ENCODE results near the gene PNPLA8.
"Not testable (repeated sequence)": the region's sequence is repeated elsewhere in the genome, so short reads cannot be mapped to it uniquely, and the experiment has no call there.

PNPLA8 gene

GRCh38 chr7:108468246-108468645 is 57.7 kb downstream of the PNPLA8 start:
- H3K9me3 ChIP-seq (ENCODE audit: control insufficient read depth, insufficient read depth, low read length): no peaks in the 10 kb centered on the region
- H3K36me3 ChIP-seq (ENCODE audit: insufficient read depth, low read length): no peaks in the 10 kb centered on the region
- H3K9ac ChIP-seq (ENCODE audit: low read depth, low read length): no peak overlapping the region
- no peaks in the 10 kb centered on the region for H3K4me1 ChIP-seq (ENCODE audit: insufficient read depth, low read length)

DNA sequence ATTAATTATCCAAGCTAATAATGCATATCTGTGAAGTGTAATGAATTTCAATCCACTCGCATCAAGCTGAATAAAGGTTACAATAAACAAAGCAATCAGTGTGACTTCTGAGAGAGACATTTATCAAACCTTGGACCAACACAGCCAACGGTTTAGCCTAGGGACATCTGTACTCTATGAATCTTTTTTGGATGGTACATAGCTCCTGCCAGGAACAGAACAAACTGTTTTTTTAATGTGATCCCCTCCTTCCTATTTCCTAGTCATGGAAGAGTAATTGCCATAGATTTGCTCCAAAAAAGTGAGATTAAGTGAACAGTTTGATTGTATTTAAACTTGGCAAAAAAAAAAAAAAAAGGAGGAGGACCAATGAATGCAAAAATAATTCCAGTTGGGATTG is 58.5 kb downstream of the PNPLA8 start:
- no peaks in the 10 kb centered on the region for H3K9me3 ChIP-seq (ENCODE audit: control insufficient read depth, insufficient read depth, low read length)
- H3K9ac ChIP-seq (ENCODE audit: low read depth, low read length): no peak overlapping the region
- H3K4me1 ChIP-seq (ENCODE audit: insufficient read depth, low read length): no peaks in the 10 kb centered on the region
- H3K36me3 ChIP-seq (ENCODE audit: insufficient read depth, low read length): no peaks in the 10 kb centered on the region

DNA sequence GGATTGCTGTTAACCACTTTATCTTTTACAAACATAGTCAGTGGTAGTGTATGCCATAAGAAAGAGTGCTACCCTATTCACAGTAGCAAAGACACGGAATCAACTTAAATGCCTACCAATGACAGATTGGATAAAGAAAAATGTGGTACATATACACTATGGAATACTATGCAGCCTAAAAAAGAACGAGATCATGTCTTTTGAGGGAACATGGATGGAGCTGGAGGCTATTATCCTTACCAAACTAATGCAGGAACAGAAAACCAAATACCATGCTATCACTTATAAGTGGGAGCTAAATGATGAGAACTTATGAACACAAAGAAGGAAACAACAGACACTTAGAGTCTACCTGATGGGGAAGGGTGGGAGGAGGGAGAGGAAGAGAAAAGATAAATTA is 59.6 kb downstream of the PNPLA8 start:
- H3K4me1 ChIP-seq (ENCODE audit: insufficient read depth, low read length); H3K9me3 ChIP-seq (ENCODE audit: control insufficient read depth, insufficient read depth, low read length); H3K36me3 ChIP-seq (ENCODE audit: insufficient read depth, low read length); H3K9ac ChIP-seq (ENCODE audit: low read depth, low read length): not testable (repeated sequence)

GRCh38 chr7:108464743-108465142 is 61.2 kb downstream of the PNPLA8 start:
- Histone ChIP-seq H3K36me3 (ENCODE audit: insufficient read depth, low read length) (no peaks in the 10 kb centered on the region), H3K9me3 (ENCODE audit: control insufficient read depth, insufficient read depth, low read length) (no peaks in the 10 kb centered on the region), H3K4me1 (ENCODE audit: insufficient read depth, low read length) (no peaks in the 10 kb centered on the region; the same call in 1 of the 2 replicates), H3K9ac (ENCODE audit: low read depth, low read length) (no peak overlapping the region)

- no peaks in the 10 kb centered on the region for H3K9me3 ChIP-seq (ENCODE audit: control insufficient read depth, insufficient read depth, low read length)
- H3K36me3 ChIP-seq (ENCODE audit: insufficient read depth, low read length): no peaks in the 10 kb centered on the region
- no peaks in the 10 kb centered on the region; the same call in 1 of the 2 replicates for H3K4me1 ChIP-seq (ENCODE audit: insufficient read depth, low read length)
- no peak overlapping the region for H3K9ac ChIP-seq (ENCODE audit: low read depth, low read length)
Measured at GRCh38 chr7:108463613-108464012, 62.3 kb downstream of the PNPLA8 start.

- Histone ChIP-seq H3K4me1 (ENCODE audit: insufficient read depth, low read length) (no peaks in the 10 kb centered on the region; the same call in 1 of the 2 replicates), H3K36me3 (ENCODE audit: insufficient read depth, low read length) (no peaks in the 10 kb centered on the region), H3K9me3 (ENCODE audit: control insufficient read depth, insufficient read depth, low read length) (no peaks in the 10 kb centered on the region), H3K9ac (ENCODE audit: low read depth, low read length) (no peak overlapping the region)
Measured at GRCh38 chr7:108461840-108462239, 64.1 kb downstream of the PNPLA8 start.

- H3K4me1 ChIP-seq (ENCODE audit: insufficient read depth, low read length): no peaks in the 10 kb centered on the region; the same call in 1 of the 2 replicates
- H3K36me3 ChIP-seq (ENCODE audit: insufficient read depth, low read length): no peaks in the 10 kb centered on the region
- no peaks in the 10 kb centered on the region for H3K9me3 ChIP-seq (ENCODE audit: control insufficient read depth, insufficient read depth, low read length)
- H3K9ac ChIP-seq (ENCODE audit: low read depth, low read length): no peak overlapping the region
Measured at GRCh38 chr7:108460964-108461363, 65.0 kb downstream of the PNPLA8 start.

- Histone ChIP-seq H3K9ac (ENCODE audit: low read depth, low read length) (no peak overlapping the region), H3K4me1 (ENCODE audit: insufficient read depth, low read length) (no peaks in the 10 kb centered on the region; the same call in 1 of the 2 replicates), H3K9me3 (ENCODE audit: control insufficient read depth, insufficient read depth, low read length) (no peaks in the 10 kb centered on the region), H3K36me3 (ENCODE audit: insufficient read depth, low read length) (no peaks in the 10 kb centered on the region)
Measured at GRCh38 chr7:108459922-108460551, 65.9 kb downstream of the PNPLA8 start.

DNA sequence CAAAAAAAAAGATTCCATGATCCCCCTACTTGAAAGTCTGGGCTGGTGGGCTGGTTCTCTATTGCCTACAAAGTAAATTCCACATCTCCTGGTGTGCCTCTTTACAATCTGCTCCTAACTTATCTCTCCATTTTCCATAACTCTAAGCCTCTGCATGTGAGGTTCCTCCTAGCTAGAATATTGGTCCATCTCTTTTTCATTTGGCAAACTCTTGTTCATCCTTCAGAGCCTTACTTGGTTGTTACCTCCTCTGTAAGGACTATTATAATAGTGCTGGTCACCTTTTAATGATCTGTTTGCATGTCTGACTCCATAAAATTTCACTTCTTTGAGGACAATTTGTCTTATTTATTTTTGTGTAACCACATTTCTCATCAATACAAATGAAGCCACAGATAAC is 68.1 kb downstream of the PNPLA8 start:
- Histone ChIP-seq H3K4me1 (ENCODE audit: insufficient read depth, low read length) (no peaks in the 10 kb centered on the region; the same call in 1 of the 2 replicates), H3K9ac (ENCODE audit: low read depth, low read length) (no peak overlapping the region), H3K36me3 (ENCODE audit: insufficient read depth, low read length) (no peaks in the 10 kb centered on the region), H3K9me3 (ENCODE audit: control insufficient read depth, insufficient read depth, low read length) (no peaks in the 10 kb centered on the region)

- Histone ChIP-seq H3K9me3 (ENCODE audit: control insufficient read depth, insufficient read depth, low read length) (no peaks in the 10 kb centered on the region), H3K9ac (ENCODE audit: low read depth, low read length) (peak overlapping the region; percentile 67), H3K4me1 (ENCODE audit: insufficient read depth, low read length) (no peaks in the 10 kb centered on the region; the same call in 1 of the 2 replicates), H3K36me3 (ENCODE audit: insufficient read depth, low read length) (no peaks in the 10 kb centered on the region)
Measured at GRCh38 chr7:108456845-108457540, 68.9 kb downstream of the PNPLA8 start.

- no peaks in the 10 kb centered on the region for H3K9me3 ChIP-seq (ENCODE audit: control insufficient read depth, insufficient read depth, low read length)
- H3K9ac ChIP-seq (ENCODE audit: low read depth, low read length): peak within 1 kb of the TSS; percentile 72
- no peaks in the 10 kb centered on the region; the same call in 1 of the 2 replicates for H3K4me1 ChIP-seq (ENCODE audit: insufficient read depth, low read length)
- no peaks in the 10 kb centered on the region for H3K36me3 ChIP-seq (ENCODE audit: insufficient read depth, low read length)
Measured at GRCh38 chr7:108455998-108456677, 69.8 kb downstream of the PNPLA8 start, which contains the start of gene NRCAM. Gene NRCAM, minus strand, starts transcription at chr7:108456436. Its CDS starts 216,372 bp downstream, at chr7:108240064.

- no peaks in the 10 kb centered on the region for H3K9me3 ChIP-seq (ENCODE audit: control insufficient read depth, insufficient read depth, low read length)
- no peaks in the 10 kb centered on the region; the same call in 1 of the 2 replicates for H3K4me1 ChIP-seq (ENCODE audit: insufficient read depth, low read length)
- no peaks in the 10 kb centered on the region for H3K36me3 ChIP-seq (ENCODE audit: insufficient read depth, low read length)
- H3K9ac ChIP-seq (ENCODE audit: low read depth, low read length): peak overlapping the region; percentile 72; the same call in 1 of the 2 replicates
Measured at GRCh38 chr7:108455551-108455997, 70.4 kb downstream of the PNPLA8 start.

- Histone ChIP-seq H3K9ac (ENCODE audit: low read depth, low read length) (peak overlapping the region; percentile 72; the same call in 1 of the 2 replicates), H3K4me1 (ENCODE audit: insufficient read depth, low read length) (no peaks in the 10 kb centered on the region), H3K9me3 (ENCODE audit: control insufficient read depth, insufficient read depth, low read length) (no peaks in the 10 kb centered on the region), H3K36me3 (ENCODE audit: insufficient read depth, low read length) (no peaks in the 10 kb centered on the region)
Measured at GRCh38 chr7:108454674-108455550, 71.0 kb downstream of the PNPLA8 start.

DNA sequence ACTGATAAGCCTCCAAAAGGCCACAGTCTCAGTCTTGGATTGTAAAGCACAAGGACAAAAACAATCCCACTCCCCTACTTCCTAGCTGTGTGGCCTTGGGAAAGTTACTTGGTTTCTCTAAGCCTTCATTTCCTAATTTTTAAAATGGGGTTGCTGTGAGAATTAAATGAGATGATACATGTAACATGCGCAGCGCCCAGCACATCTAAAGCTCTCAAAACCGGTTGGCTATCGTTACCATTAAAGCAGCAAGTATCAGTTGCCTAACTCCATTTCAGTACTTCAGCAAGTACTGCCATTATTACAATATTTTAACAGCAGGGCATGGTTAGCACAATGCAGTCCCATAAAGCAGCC is 71.6 kb downstream of the PNPLA8 start:
- Histone ChIP-seq H3K9me3 (ENCODE audit: control insufficient read depth, insufficient read depth, low read length) (no peaks in the 10 kb centered on the region), H3K36me3 (ENCODE audit: insufficient read depth, low read length) (no peaks in the 10 kb centered on the region), H3K9ac (ENCODE audit: low read depth, low read length) (peak overlapping the region; percentile 72; the same call in 1 of the 2 replicates), H3K4me1 (ENCODE audit: insufficient read depth, low read length) (peaks cover 3% of the 10 kb centered on the region; the same call in 1 of the 2 replicates)

Measured in ES-I3 (cell line).